Activated CD4-positive, alpha-beta T cell treated with anti-CD3 and anti-CD28 coated beads for 36 hours (primary cell): ENCODE data around the gene KIF23. TPM values are rescaled to one million over a fixed set of nuclear protein-coding genes. Genes with fewer than 3 reads are reported as not detected.

Source experiments
- ATAC-seq: fragments of 200-7000 bp; cut with Tn5 transposase; one replicate; pipeline ENCODE4 v1.10.0; 2021; ENCODE audit warnings: mild to moderate bottlenecking, moderate library complexity
- CTCF ChIA-PET: fragments of 350-600 bp; sonication (Branson Sonifier 250); formaldehyde crosslinking; loops from one replicate; lab custom pipeline; 2021; ENCODE audit warnings: antibody characterized with exemption; lab: Charles Lee
- POLR2A ChIA-PET: fragments of 350-600 bp; sonication (Branson Sonifier 250); formaldehyde crosslinking; loops from one replicate; lab custom pipeline; 2021; ENCODE audit warnings: antibody characterized with exemption, inconsistent platforms; lab: Charles Lee
- DNase-seq: peaks from one replicate; pipeline ENCODE4 v3.0.0-alpha.2; 2020
- H3K27ac Mint-ChIP-seq: one replicate; pipeline ENCODE4 v1.8.0; 2021; ENCODE audit warnings: mixed read lengths
- H3K27me3 Mint-ChIP-seq: one replicate; pipeline ENCODE4 v1.8.0; 2021; ENCODE audit warnings: mixed read lengths
- H3K36me3 Mint-ChIP-seq: one replicate; pipeline ENCODE4 v1.8.0; 2021; ENCODE audit warnings: low read depth, mixed read lengths
- H3K4me1 Mint-ChIP-seq: one replicate; pipeline ENCODE4 v1.8.0; 2021; ENCODE audit warnings: mixed read lengths
- H3K4me3 Mint-ChIP-seq: one replicate; pipeline ENCODE4 v1.8.0; 2021; ENCODE audit warnings: mild to moderate bottlenecking, moderate library complexity, mixed read lengths
- H3K9me3 Mint-ChIP-seq: one replicate; pipeline ENCODE4 v1.8.0; 2021; ENCODE audit warnings: low read depth, mixed read lengths
- intact Hi-C, 2 experiments: fragments of 100-400 bp; cut with DNase I in 1 of 2; cut with micrococcal nuclease in 1 of 2; formaldehyde crosslinking; loops; one replicate each; pipeline versions ENCODE4 v1.14.2 to v1.15.1; 2022 to 2024; cut with DNase I, micrococcal nuclease
- total RNA-seq, 2 experiments: library from RNA; stranded (reverse); gene quantifications; one replicate each; pipeline ENCODE4 v1.2.3, GENCODE V29; 2021

The KIF23 gene
- total RNA-seq, 2 experiments from 2014 or later = 47.2 to 48.0 TPM

GRCh38 chr15:69474846-69475455, 60.8 kb downstream of the KIF23 start:
- H3K4me1 Mint-ChIP-seq = no peaks in the 10 kb centered on the region
- intact Hi-C loops = loop anchor here in 1 of 2 experiments (2.0 to 10.0 kb wide), 3 partner anchors 1250 to 1967 kb away; no protein-coding TSS in a partner anchor
- peaks cover 2% of the 10 kb centered on the region for H3K27me3 Mint-ChIP-seq
- CTCF ChIA-PET = interaction anchor here (0.5 to 3.1 kb wide), 13 partner anchors 8 to 1248 kb away, joined by 3 to 10 read pairs (median 3); no protein-coding TSS in a partner anchor
- H3K36me3 Mint-ChIP-seq = peaks cover 2% of the 10 kb centered on the region
- H3K4me3 Mint-ChIP-seq = no peak overlapping the region
- H3K9me3 Mint-ChIP-seq = peaks cover 4% of the 10 kb centered on the region
- DNase-seq (no peak), ATAC-seq (no peak)
- H3K27ac Mint-ChIP-seq = no peak overlapping the region
- POLR2A ChIA-PET = interaction anchor here (0.6 kb wide), 1 partner anchor 228 kb away, joined by 3 read pairs; no protein-coding TSS in a partner anchor

- H3K36me3 Mint-ChIP-seq = peaks cover 2% of the 10 kb centered on the region
- POLR2A ChIA-PET = interaction anchor here (0.6 kb wide), 1 partner anchor 162 kb away, joined by 3 read pairs; no protein-coding TSS in a partner anchor
- H3K27ac Mint-ChIP-seq = no peak overlapping the region
- H3K4me3 Mint-ChIP-seq = no peak overlapping the region
- CTCF ChIA-PET = interaction anchor here (0.5 to 3.1 kb wide), 27 partner anchors 9 to 1275 kb away, joined by 3 to 10 read pairs (median 3); no protein-coding TSS in a partner anchor
- DNase-seq (peak; percentile 83), ATAC-seq (peak; percentile 87)
- peaks cover 4% of the 10 kb centered on the region for H3K4me1 Mint-ChIP-seq
- H3K9me3 Mint-ChIP-seq = peaks cover 4% of the 10 kb centered on the region
- H3K27me3 Mint-ChIP-seq = peaks cover 2% of the 10 kb centered on the region
- intact Hi-C loops = loop anchor here (1.0 to 10.0 kb wide), 5 partner anchors 985 to 1966 kb away; no protein-coding TSS in a partner anchor
Measured at GRCh38 chr15:69475769-69476358, 61.7 kb downstream of the KIF23 start.

- Mint-ChIP-seq H3K4me3 (no peak overlapping the region), H3K27me3 (peaks cover 2% of the 10 kb centered on the region), H3K4me1 (peaks cover 5% of the 10 kb centered on the region), H3K36me3 (peaks cover 2% of the 10 kb centered on the region), H3K27ac (no peak overlapping the region), H3K9me3 (peaks cover 4% of the 10 kb centered on the region)
- intact Hi-C loops = loop anchor here (1.0 to 10.0 kb wide), 4 partner anchors 984 to 1965 kb away; no protein-coding TSS in a partner anchor
- DNase-seq = no peak
- POLR2A ChIA-PET = no interaction called here
- ATAC-seq = no peak
- CTCF ChIA-PET = interaction anchor here (0.5 to 3.1 kb wide), 22 partner anchors 8 to 1348 kb away, joined by 3 to 10 read pairs (median 3); no protein-coding TSS in a partner anchor
Measured at GRCh38 chr15:69476704-69477473, 62.7 kb downstream of the KIF23 start.

GRCh38 chr15:69478259-69478781, 64.2 kb downstream of the KIF23 start:
- Mint-ChIP-seq H3K4me3 (no peak overlapping the region), H3K36me3 (peaks cover 2% of the 10 kb centered on the region), H3K9me3 (peaks cover 4% of the 10 kb centered on the region), H3K27me3 (peaks cover 2% of the 10 kb centered on the region), H3K27ac (no peak overlapping the region), H3K4me1 (peaks cover 5% of the 10 kb centered on the region)
- DNase-seq (peak; percentile 77), ATAC-seq (no peak)
- CTCF ChIA-PET = interaction anchor here (0.5 to 1.8 kb wide), 16 partner anchors 16 to 1262 kb away, joined by 3 to 10 read pairs (median 3); no protein-coding TSS in a partner anchor
- POLR2A ChIA-PET = no interaction called here
- intact Hi-C loops = loop anchor here in 1 of 2 experiments (1.0 to 10.0 kb wide), 3 partner anchors 1107 to 1964 kb away; no protein-coding TSS in a partner anchor

- peaks cover 4% of the 10 kb centered on the region for H3K9me3 Mint-ChIP-seq
- ChIA-PET POLR2A (no interaction called here), CTCF (interaction anchor here (0.6 to 1.6 kb wide), 11 partner anchors 12 to 1415 kb away, joined by 3 to 6 read pairs (median 3); no protein-coding TSS in a partner anchor)
- no peak overlapping the region for H3K4me3 Mint-ChIP-seq
- peaks cover 5% of the 10 kb centered on the region for H3K4me1 Mint-ChIP-seq
- ATAC-seq (no peak), DNase-seq (no peak)
- intact Hi-C loops = loop anchor here in 1 of 2 experiments (5.0 to 10.0 kb wide), 2 partner anchors 1246 to 1963 kb away; no protein-coding TSS in a partner anchor
- H3K27me3 Mint-ChIP-seq = peaks cover 2% of the 10 kb centered on the region
- peaks cover 2% of the 10 kb centered on the region for H3K36me3 Mint-ChIP-seq
- no peak overlapping the region for H3K27ac Mint-ChIP-seq
Measured at GRCh38 chr15:69479081-69479480, 64.9 kb downstream of the KIF23 start.

GRCh38 chr15:69479971-69480370, 65.8 kb downstream of the KIF23 start:
- ATAC-seq (no peak), DNase-seq (no peak)
- H3K4me3 Mint-ChIP-seq = no peak overlapping the region
- CTCF ChIA-PET = interaction anchor here (0.7 to 1.6 kb wide), 5 partner anchors 26 to 1008 kb away, joined by 3 to 6 read pairs (median 3); no protein-coding TSS in a partner anchor
- POLR2A ChIA-PET = no interaction called here
- H3K4me1 Mint-ChIP-seq = peaks cover 5% of the 10 kb centered on the region
- H3K9me3 Mint-ChIP-seq = peaks cover 4% of the 10 kb centered on the region
- H3K27me3 Mint-ChIP-seq = peaks cover 2% of the 10 kb centered on the region
- intact Hi-C loops = loop anchor here in 1 of 2 experiments (5.0 to 10.0 kb wide), 2 partner anchors 1245 to 1962 kb away; no protein-coding TSS in a partner anchor
- peaks cover 2% of the 10 kb centered on the region for H3K36me3 Mint-ChIP-seq
- no peak overlapping the region for H3K27ac Mint-ChIP-seq

GRCh38 chr15:69480932-69481331, 66.8 kb downstream of the KIF23 start:
- Mint-ChIP-seq H3K27me3 (peaks cover 2% of the 10 kb centered on the region), H3K9me3 (peaks cover 6% of the 10 kb centered on the region), H3K4me3 (no peak overlapping the region), H3K27ac (no peak overlapping the region), H3K4me1 (peaks cover 5% of the 10 kb centered on the region), H3K36me3 (peaks cover 2% of the 10 kb centered on the region)
- DNase-seq = no peak
- ChIA-PET POLR2A (no interaction called here), CTCF (no interaction called here)
- intact Hi-C loops = no loop called here
- no peak for ATAC-seq

GRCh38 chr15:69482686-69483256, 68.6 kb downstream of the KIF23 start:
- peaks cover 5% of the 10 kb centered on the region for H3K4me1 Mint-ChIP-seq
- H3K9me3 Mint-ChIP-seq = peaks cover 6% of the 10 kb centered on the region
- DNase-seq (no peak), ATAC-seq (no peak)
- ChIA-PET CTCF (no interaction called here), POLR2A (no interaction called here)
- H3K27ac Mint-ChIP-seq = no peak overlapping the region
- intact Hi-C loops = no loop called here
- peaks cover 2% of the 10 kb centered on the region for H3K36me3 Mint-ChIP-seq
- no peak overlapping the region for H3K4me3 Mint-ChIP-seq
- H3K27me3 Mint-ChIP-seq = peaks cover 2% of the 10 kb centered on the region

- CTCF ChIA-PET = interaction anchor here (0.6 to 1.2 kb wide), 3 partner anchors 9 to 19 kb away, joined by 3 to 4 read pairs (median 3); no protein-coding TSS in a partner anchor
- H3K27me3 Mint-ChIP-seq = no peaks in the 10 kb centered on the region
- intact Hi-C loops = no loop called here
- ATAC-seq (no peak), DNase-seq (no peak)
- peaks cover 5% of the 10 kb centered on the region for H3K4me1 Mint-ChIP-seq
- no peak overlapping the region for H3K27ac Mint-ChIP-seq
- H3K36me3 Mint-ChIP-seq = no peaks in the 10 kb centered on the region
- H3K9me3 Mint-ChIP-seq = peaks cover 2% of the 10 kb centered on the region
- POLR2A ChIA-PET = no interaction called here
- H3K4me3 Mint-ChIP-seq = no peak overlapping the region
Measured at GRCh38 chr15:69484837-69485236, 70.7 kb downstream of the KIF23 start.

- intact Hi-C loops = no loop called here
- POLR2A ChIA-PET = no interaction called here
- CTCF ChIA-PET = interaction anchor here (1.0 kb wide), 1 partner anchor 11 kb away, joined by 3 read pairs; no protein-coding TSS in a partner anchor
Measured at GRCh38 chr15:69486481-69487110, 72.4 kb downstream of the KIF23 start.

More at GRCh38 chr15:69486481-69487110, 72.4 kb downstream of the KIF23 start:
- Mint-ChIP-seq H3K27me3 (no peaks in the 10 kb centered on the region), H3K36me3 (no peaks in the 10 kb centered on the region), H3K4me1 (no peaks in the 10 kb centered on the region), H3K9me3 (peaks cover 2% of the 10 kb centered on the region), H3K4me3 (no peak overlapping the region), H3K27ac (no peak overlapping the region)
- no peak for DNase-seq
- ATAC-seq = no peak
